Naive thymus-derived CD4-positive, alpha-beta T cell (primary cell): ENCODE results near the gene TM4SF18. TPM values are rescaled to one million over a fixed set of nuclear protein-coding genes. Genes with fewer than 3 reads are reported as not detected.

Experiments used
- ATAC-seq: fragments of 150-1000 bp; cut with Tn5 transposase; 2 replicates; pipeline ENCODE4 v1.10.0; 2021; ENCODE audit warnings: mild to moderate bottlenecking, moderate library complexity
- CTCF ChIA-PET: fragments of 350-600 bp; sonication (Branson Sonifier 250); formaldehyde crosslinking; loops from one replicate; lab custom pipeline; 2021; ENCODE audit warnings: antibody characterized with exemption; lab: Charles Lee
- POLR2A ChIA-PET: fragments of 350-600 bp; sonication (Branson Sonifier 250); formaldehyde crosslinking; loops from one replicate; lab custom pipeline; 2021; ENCODE audit warnings: antibody characterized with exemption, inconsistent platforms; lab: Charles Lee
- DNase-seq, 9 donors: peaks; one replicate each; pipeline versions ENCODE4 v3.0.0 to v3.0.0-alpha.2; 2020 to 2022; ENCODE audit warnings: mixed read lengths in 1 of 9
- H3K27ac ChIP-seq: one replicate; pipeline ENCODE4 v1.7.0; 2013; ENCODE audit warnings: mild to moderate bottlenecking, low read depth, low read length, moderate library complexity
- H3K27me3 ChIP-seq, 2 donors: one replicate each; pipeline ENCODE4 v1.7.0; 2013; ENCODE audit warnings: low read length in 2 of 2, mild to moderate bottlenecking in 2 of 2, moderate library complexity in 2 of 2; ENCODE audit not compliant: control insufficient read depth in 2 of 2, insufficient read depth in 2 of 2
- H3K36me3 ChIP-seq, 3 experiments: 1 replicate in 2 of 3; 2 replicates in 1 of 3; pipeline ENCODE4 v1.7.0; 2013; ENCODE audit warnings: low read length in 3 of 3, mild to moderate bottlenecking in 3 of 3, moderate library complexity in 1 of 3; ENCODE audit not compliant: insufficient read depth in 3 of 3, control insufficient read depth in 2 of 3
- H3K4me1 ChIP-seq, 2 donors: one replicate each; pipeline ENCODE4 v1.7.0; 2013; ENCODE audit warnings: low read length in 2 of 2, mild to moderate bottlenecking in 2 of 2, moderate library complexity in 1 of 2; ENCODE audit not compliant: control insufficient read depth in 2 of 2, insufficient read depth in 2 of 2
- H3K4me3 ChIP-seq: 2 replicates; pipeline ENCODE4 v1.7.0; 2013; ENCODE audit warnings: mild to moderate bottlenecking, low read length
- H3K9me3 ChIP-seq, 3 experiments: 1 replicate in 2 of 3; 2 replicates in 1 of 3; pipeline ENCODE4 v1.7.0; 2013; ENCODE audit warnings: low read length in 3 of 3; ENCODE audit not compliant: control insufficient read depth in 2 of 3
- H3K27ac Mint-ChIP-seq, 9 donors: one replicate each; pipeline ENCODE4 v1.8.0; 2020 to 2022; ENCODE audit warnings: mixed read lengths in 9 of 9, mild to moderate bottlenecking in 8 of 9, moderate library complexity in 5 of 9, inconsistent platforms in 2 of 9
- H3K27me3 Mint-ChIP-seq, 5 donors: one replicate each; pipeline ENCODE4 v1.8.0; 2021 to 2022; ENCODE audit warnings: mixed read lengths in 5 of 5, mild to moderate bottlenecking in 1 of 5
- H3K36me3 Mint-ChIP-seq, 5 donors: one replicate each; pipeline ENCODE4 v1.8.0; 2020 to 2022; ENCODE audit warnings: mixed read lengths in 5 of 5, mild to moderate bottlenecking in 3 of 5, inconsistent platforms in 1 of 5
- H3K4me1 Mint-ChIP-seq, 7 donors: one replicate each; pipeline ENCODE4 v1.8.0; 2020 to 2022; ENCODE audit warnings: mixed read lengths in 7 of 7, mild to moderate bottlenecking in 3 of 7, inconsistent platforms in 1 of 7
- H3K4me3 Mint-ChIP-seq, 10 donors: one replicate each; pipeline ENCODE4 v1.8.0; 2020 to 2022; ENCODE audit warnings: mild to moderate bottlenecking in 10 of 10, mixed read lengths in 10 of 10, moderate library complexity in 6 of 10, inconsistent platforms in 2 of 10
- H3K9me3 Mint-ChIP-seq, 11 donors: one replicate each; pipeline ENCODE4 v1.8.0; 2020 to 2022; ENCODE audit warnings: mixed read lengths in 11 of 11, mild to moderate bottlenecking in 4 of 11, inconsistent platforms in 1 of 11, moderate library complexity in 1 of 11
- intact Hi-C, 2 donors: fragments of 100-400 bp; cut with micrococcal nuclease; formaldehyde crosslinking; loops; one replicate each; pipeline ENCODE4 v1.15.1; 2023
- polyA plus RNA-seq, 2 donors: library from polyadenylated mRNA; unstranded; fragments of 300-500 nt; fragmentation: Illumina TruSeq; gene quantifications; one replicate each; pipeline ENCODE4 v1.2.3, GENCODE V29; 2021
- total RNA-seq, 6 experiments: library from RNA in 5 of 6; stranded (reverse) in 5 of 6; gene quantifications; 1 replicate in 5 of 6; 2 replicates in 1 of 6; pipeline ENCODE4 v1.2.3 and lab custom pipeline; 2021 to 2026

TM4SF18 gene
- total and polyA plus RNA-seq, 7 experiments from 2014 or later: not detected

DNA sequence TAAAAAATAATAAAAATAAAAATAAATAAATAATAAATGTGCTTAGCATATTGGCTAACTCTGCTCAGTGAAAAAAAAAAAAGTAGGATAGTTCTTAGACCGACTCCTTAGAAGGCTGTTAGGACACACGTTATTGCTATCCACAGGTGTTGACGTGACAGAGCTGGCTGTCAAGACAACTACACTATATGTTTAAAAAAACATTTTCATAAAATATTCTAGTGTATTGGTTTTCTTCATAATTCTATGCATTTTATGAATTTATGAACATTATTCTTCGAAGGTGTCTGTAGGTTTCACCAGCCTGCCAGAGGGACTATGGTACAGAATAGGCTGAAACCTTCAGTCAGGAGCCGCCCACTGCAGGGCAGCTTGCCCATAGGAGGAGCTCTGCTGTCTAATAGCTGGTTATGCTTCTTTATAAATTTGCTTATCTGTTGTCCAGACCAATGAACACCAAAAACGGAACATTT, 34.8 kb upstream of the TM4SF18 start:
- ATAC-seq (no peak), DNase-seq (no peak)
- POLR2A ChIA-PET: no interaction called here
- Mint-ChIP-seq H3K27me3 (peaks cover 14 to 21% (median 15%) of the 10 kb centered on the region in 5 donors), H3K4me3 (no peak overlapping the region), H3K27ac (no peak overlapping the region), H3K4me1 (peaks cover 0 to 2% (median 0%) of the 10 kb centered on the region in 7 donors), H3K36me3 (no peaks in the 10 kb centered on the region), H3K9me3 (peaks cover 0 to 1% (median 0%) of the 10 kb centered on the region in 11 donors)
- Histone ChIP-seq H3K27me3 (no peaks in the 10 kb centered on the region), H3K4me3 (no peak overlapping the region), H3K4me1 (no peaks in the 10 kb centered on the region), H3K36me3 (no peaks in the 10 kb centered on the region), H3K27ac (no peak overlapping the region), H3K9me3 (no peaks in the 10 kb centered on the region)
- intact Hi-C loops: no loop called here
- CTCF ChIA-PET: no interaction called here

DNA sequence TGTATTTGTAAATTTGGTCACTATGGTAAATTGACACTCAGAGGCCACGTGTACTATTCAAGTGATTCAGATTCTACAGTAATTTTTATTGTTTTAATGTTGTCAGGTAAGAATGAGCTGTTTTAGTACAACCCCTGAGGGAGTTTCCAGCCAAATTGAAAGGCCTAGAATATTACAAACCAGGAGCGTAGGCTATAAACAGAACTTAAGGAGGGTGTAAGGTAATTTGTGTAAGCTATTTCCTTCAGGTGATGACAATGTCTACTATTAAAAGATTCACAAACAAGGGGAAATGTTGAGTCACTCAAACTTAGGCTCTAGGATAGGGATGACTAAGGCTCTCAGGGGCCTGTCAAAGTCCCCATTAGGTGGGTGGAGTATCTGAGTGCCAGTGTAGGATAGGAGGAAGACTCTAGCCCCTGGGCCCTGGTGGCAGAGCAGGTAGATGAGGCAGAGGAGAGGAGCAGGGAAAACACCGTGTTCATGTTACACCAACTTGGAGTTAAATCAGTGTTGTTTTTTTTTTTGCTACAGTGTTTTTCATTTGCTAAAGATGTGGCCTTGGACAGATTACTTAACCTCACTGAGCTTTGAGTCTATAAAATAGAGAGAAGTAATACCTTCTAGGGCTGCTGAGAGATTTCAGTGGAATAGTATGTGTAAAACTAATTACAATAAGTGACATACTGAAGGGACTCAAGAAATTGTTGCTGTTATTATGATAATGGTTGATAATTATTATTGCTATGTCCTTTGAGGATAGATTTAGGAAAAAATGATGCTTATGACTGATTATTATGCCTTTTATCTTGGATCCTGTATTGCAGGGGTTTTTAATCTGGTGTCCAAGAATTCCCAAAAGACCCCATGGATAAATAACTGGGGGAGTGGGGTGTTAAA, 33.8 kb upstream of the TM4SF18 start:
- intact Hi-C loops: no loop called here
- Mint-ChIP-seq H3K27me3 (peaks cover 10 to 22% (median 15%) of the 10 kb centered on the region in 5 donors), H3K4me3 (no peak overlapping the region), H3K27ac (peak overlapping the region in 1 of 9 donors; percentile 41), H3K36me3 (no peaks in the 10 kb centered on the region), H3K4me1 (peaks cover 0 to 2% (median 0%) of the 10 kb centered on the region in 7 donors), H3K9me3 (peaks cover 0 to 1% (median 0%) of the 10 kb centered on the region in 11 donors)
- DNase-seq (no peak), ATAC-seq (no peak)
- ChIA-PET POLR2A (no interaction called here), CTCF (no interaction called here)
- H3K4me1 ChIP-seq: no peaks in the 10 kb centered on the region
- H3K36me3 ChIP-seq: no peaks in the 10 kb centered on the region
- H3K9me3 ChIP-seq: no peaks in the 10 kb centered on the region
- H3K27ac ChIP-seq: no peak overlapping the region
- no peak overlapping the region for H3K4me3 ChIP-seq
- no peaks in the 10 kb centered on the region for H3K27me3 ChIP-seq

GRCh38 chr3:149366031-149366430, 32.6 kb upstream of the TM4SF18 start:
- Histone ChIP-seq H3K27ac (no peak overlapping the region), H3K9me3 (no peaks in the 10 kb centered on the region), H3K27me3 (no peaks in the 10 kb centered on the region), H3K36me3 (no peaks in the 10 kb centered on the region), H3K4me1 (no peaks in the 10 kb centered on the region), H3K4me3 (no peak overlapping the region)
- Mint-ChIP-seq H3K4me1 (peaks cover 0 to 2% (median 0%) of the 10 kb centered on the region in 7 donors), H3K4me3 (no peak overlapping the region), H3K27me3 (peaks cover 16 to 18% (median 17%) of the 10 kb centered on the region in 5 donors), H3K36me3 (no peaks in the 10 kb centered on the region), H3K9me3 (peaks cover 0 to 1% (median 0%) of the 10 kb centered on the region in 11 donors), H3K27ac (no peak overlapping the region)
- DNase-seq (no peak), ATAC-seq (no peak)
- ChIA-PET POLR2A (no interaction called here), CTCF (no interaction called here)
- intact Hi-C loops: no loop called here

DNA sequence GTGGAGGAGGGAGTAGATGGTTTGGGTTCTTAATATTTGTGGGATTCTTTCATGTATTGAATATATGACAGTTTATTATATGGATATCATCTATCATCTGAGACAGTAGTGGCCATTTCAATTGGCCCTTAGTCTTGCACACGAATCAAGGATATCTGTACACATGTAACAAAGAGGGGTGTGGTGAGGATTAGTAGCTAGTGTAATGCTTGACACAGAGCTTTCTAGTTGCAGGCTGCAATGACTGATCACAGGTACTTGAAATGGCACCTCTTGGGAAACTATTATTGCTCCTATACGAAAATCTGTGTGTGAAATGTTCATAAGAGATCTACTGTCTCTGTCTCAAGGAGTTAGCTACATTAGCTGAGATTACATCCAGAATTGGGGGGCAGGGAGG, 31.2 kb upstream of the TM4SF18 start:
- intact Hi-C loops: no loop called here
- ATAC-seq: no peak

GRCh38 chr3:149363053-149363452, 29.6 kb upstream of the TM4SF18 start:
- H3K36me3 ChIP-seq: no peaks in the 10 kb centered on the region
- intact Hi-C loops: no loop called here
- Mint-ChIP-seq H3K4me1 (peaks cover 0 to 2% (median 0%) of the 10 kb centered on the region in 7 donors), H3K27ac (no peak overlapping the region), H3K36me3 (no peaks in the 10 kb centered on the region), H3K9me3 (peaks cover 0 to 1% (median 0%) of the 10 kb centered on the region in 11 donors), H3K27me3 (peaks cover 18 to 28% (median 23%) of the 10 kb centered on the region in 5 donors), H3K4me3 (no peak overlapping the region)
- H3K9me3 ChIP-seq: no peaks in the 10 kb centered on the region
- no peak for ATAC-seq
- H3K27ac ChIP-seq: no peak overlapping the region
- H3K27me3 ChIP-seq: no peaks in the 10 kb centered on the region
- H3K4me3 ChIP-seq: no peak overlapping the region
- DNase-seq: no peak
- no peaks in the 10 kb centered on the region for H3K4me1 ChIP-seq
- CTCF ChIA-PET: no interaction called here
- POLR2A ChIA-PET: no interaction called here

More for the DNA sequence above, 31.2 kb upstream of the TM4SF18 start:
- Histone ChIP-seq H3K9me3 (no peaks in the 10 kb centered on the region), H3K4me1 (no peaks in the 10 kb centered on the region), H3K36me3 (no peaks in the 10 kb centered on the region), H3K27ac (no peak overlapping the region), H3K4me3 (no peak overlapping the region), H3K27me3 (no peaks in the 10 kb centered on the region)
- ChIA-PET CTCF (no interaction called here), POLR2A (no interaction called here)
- H3K9me3 Mint-ChIP-seq: peaks cover 0 to 1% (median 0%) of the 10 kb centered on the region in 11 donors
- no peak overlapping the region for H3K27ac Mint-ChIP-seq
- no peaks in the 10 kb centered on the region for H3K36me3 Mint-ChIP-seq
- peaks cover 11 to 24% (median 17%) of the 10 kb centered on the region in 5 donors for H3K27me3 Mint-ChIP-seq
- DNase-seq: no peak
- peaks cover 0 to 2% (median 0%) of the 10 kb centered on the region in 7 donors for H3K4me1 Mint-ChIP-seq
- no peak overlapping the region for H3K4me3 Mint-ChIP-seq

- H3K27me3 Mint-ChIP-seq: peaks cover 18 to 28% (median 20%) of the 10 kb centered on the region in 5 donors
- H3K36me3 Mint-ChIP-seq: no peaks in the 10 kb centered on the region
- H3K4me3 Mint-ChIP-seq: no peak overlapping the region
- ChIA-PET POLR2A (no interaction called here), CTCF (no interaction called here)
- no peak overlapping the region for H3K4me3 ChIP-seq
- H3K27ac Mint-ChIP-seq: no peak overlapping the region
- H3K36me3 ChIP-seq: no peaks in the 10 kb centered on the region
- H3K27ac ChIP-seq: no peak overlapping the region
- intact Hi-C loops: no loop called here
- H3K4me1 Mint-ChIP-seq: peaks cover 0 to 2% (median 0%) of the 10 kb centered on the region in 7 donors
- H3K4me1 ChIP-seq: no peaks in the 10 kb centered on the region
- DNase-seq (no peak), ATAC-seq (no peak)
- no peaks in the 10 kb centered on the region for H3K27me3 ChIP-seq
- H3K9me3 Mint-ChIP-seq: peaks cover 0 to 1% (median 0%) of the 10 kb centered on the region in 11 donors
- H3K9me3 ChIP-seq: no peaks in the 10 kb centered on the region
These were observed 28.9 kb upstream of the TM4SF18 start for GRCh38 chr3:149362366-149362765.
